Gastrocnemius medialis (tissue), 4 donors: ENCODE results near the gene TIMP1.

Source experiments
- POLR2A ChIP-seq, 2 donors: fragments of 450-650 bp; IDR thresholded peaks; one replicate each; pipeline ENCODE4 v1.6.1; 2017; ENCODE audit warnings: antibody characterized with exemption in 2 of 2, mild to moderate bottlenecking in 2 of 2, moderate library complexity in 2 of 2
- TF ChIP-seq, protein P1 (sequence below), 5 experiments: fragments of 450-650 bp in 3 of 5; fragments of 200-600 bp in 2 of 5; sonication (generic) in 2 of 5; IDR thresholded peaks in 4 of 5; conservative IDR thresholded peaks in 1 of 5; 1 replicate in 4 of 5; 2 replicates in 1 of 5; pipeline ENCODE4 v1.5.1; 2016 to 2019; ENCODE audit warnings: antibody characterized with exemption in 5 of 5, mild to moderate bottlenecking in 3 of 5, moderate library complexity in 3 of 5

DNA sequence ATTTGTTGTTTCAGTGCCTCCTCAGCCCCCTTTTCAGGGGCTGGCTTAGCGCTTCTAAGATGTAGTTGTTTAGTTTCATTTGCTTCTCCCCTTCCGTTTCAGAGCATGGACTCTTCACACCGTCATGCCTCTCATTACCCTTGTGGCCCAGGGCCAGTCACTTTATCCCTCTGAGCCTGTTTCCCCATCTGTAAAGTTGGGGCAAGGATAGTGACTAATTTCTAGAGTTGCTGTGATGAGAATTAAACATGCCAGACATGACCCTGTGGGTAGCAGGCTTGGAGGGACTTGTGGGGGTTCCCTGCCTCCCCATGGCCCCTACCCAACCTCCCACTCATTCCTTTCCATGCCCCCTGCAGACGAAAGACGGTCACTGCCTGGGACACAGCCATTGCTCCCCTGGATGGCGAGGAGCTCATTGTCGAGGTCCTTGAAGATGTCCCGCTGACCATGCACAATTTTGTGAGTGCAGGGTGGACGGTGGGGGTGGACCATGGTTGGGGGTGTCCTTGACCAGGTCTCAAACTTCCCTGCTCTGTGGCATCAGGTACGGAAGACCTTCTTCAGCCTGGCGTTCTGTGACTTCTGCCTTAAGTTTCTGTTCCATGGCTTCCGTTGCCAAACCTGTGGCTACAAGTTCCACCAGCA lies 17.7 kb upstream of the TIMP1 start:
- TF ChIP-seq, protein P1, sequence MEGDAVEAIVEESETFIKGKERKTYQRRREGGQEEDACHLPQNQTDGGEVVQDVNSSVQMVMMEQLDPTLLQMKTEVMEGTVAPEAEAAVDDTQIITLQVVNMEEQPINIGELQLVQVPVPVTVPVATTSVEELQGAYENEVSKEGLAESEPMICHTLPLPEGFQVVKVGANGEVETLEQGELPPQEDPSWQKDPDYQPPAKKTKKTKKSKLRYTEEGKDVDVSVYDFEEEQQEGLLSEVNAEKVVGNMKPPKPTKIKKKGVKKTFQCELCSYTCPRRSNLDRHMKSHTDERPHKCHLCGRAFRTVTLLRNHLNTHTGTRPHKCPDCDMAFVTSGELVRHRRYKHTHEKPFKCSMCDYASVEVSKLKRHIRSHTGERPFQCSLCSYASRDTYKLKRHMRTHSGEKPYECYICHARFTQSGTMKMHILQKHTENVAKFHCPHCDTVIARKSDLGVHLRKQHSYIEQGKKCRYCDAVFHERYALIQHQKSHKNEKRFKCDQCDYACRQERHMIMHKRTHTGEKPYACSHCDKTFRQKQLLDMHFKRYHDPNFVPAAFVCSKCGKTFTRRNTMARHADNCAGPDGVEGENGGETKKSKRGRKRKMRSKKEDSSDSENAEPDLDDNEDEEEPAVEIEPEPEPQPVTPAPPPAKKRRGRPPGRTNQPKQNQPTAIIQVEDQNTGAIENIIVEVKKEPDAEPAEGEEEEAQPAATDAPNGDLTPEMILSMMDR (IDR thresholded peaks at IDR 0.05 in 4 of 5, conservative IDR thresholded peaks at IDR 0.05 in 1 of 5): no peak
- no peak for TF ChIP-seq POLR2A (IDR thresholded peaks at IDR 0.05)
